Esophagus squamous epithelium (tissue), 4 donors: Measurements from ENCODE around the gene GPR26.

Experiments used
- CTCF ChIP-seq, 6 experiments: fragments of 450-650 bp in 4 of 6; fragments of 200-600 bp in 2 of 6; sonication (generic) in 2 of 6; IDR thresholded peaks; one replicate each; pipeline ENCODE4 v1.5.1; 2016 to 2019; ENCODE audit warnings: antibody characterized with exemption in 6 of 6, mild to moderate bottlenecking in 4 of 6, moderate library complexity in 4 of 6
- POLR2A ChIP-seq, 4 donors: fragments of 450-650 bp; IDR thresholded peaks; one replicate each; pipeline ENCODE4 v1.6.1; 2017; ENCODE audit warnings: antibody characterized with exemption in 4 of 4, mild to moderate bottlenecking in 4 of 4, moderate library complexity in 3 of 4

GRCh38 chr10:123674741-123675140, 8.6 kb downstream of the GPR26 start:
- no peak for TF ChIP-seq CTCF (IDR thresholded peaks at IDR 0.05)
- no peak for TF ChIP-seq POLR2A (IDR thresholded peaks at IDR 0.05)
